H1 (cell line): ENCODE results near the gene ADRA2B. TPM values are rescaled to one million over a fixed set of nuclear protein-coding genes. Genes with fewer than 3 reads are reported as not detected.
"Not testable (repeated sequence)": the region's sequence is repeated elsewhere in the genome, so short reads cannot be mapped to it uniquely, and the experiment has no call there.

Source experiments
- CTCF ChIA-PET: fragments of 300-600 bp; sonication (Branson Sonifier 250); formaldehyde crosslinking; loops from one replicate; lab custom pipeline; 2021; ENCODE audit not compliant: partially characterized antibody; lab: Charles Lee
- POLR2A ChIA-PET: fragments of 300-600 bp; sonication (Branson Sonifier 250); formaldehyde crosslinking; loops from one replicate; lab custom pipeline; 2021; ENCODE audit warnings: inconsistent platforms; ENCODE audit not compliant: partially characterized antibody; lab: Charles Lee
- DNase-seq, 2 experiments: peaks; one replicate each; pipeline versions ENCODE4 v3.0.0 to v3.0.0-alpha.2; 2010 to 2022; ENCODE audit warnings: low spot score in 2 of 2, low read depth in 1 of 2, mixed read lengths in 1 of 2
- FAIRE-seq: peaks from 2 replicates; lab custom pipeline; 2011; peaks lifted over from hg19 to GRCh38; lab: Jason Lieb, UNC
- H2AFZ ChIP-seq: 2 replicates; pipeline ENCODE4 v1.8.1; 2012; ENCODE audit warnings: low read length, inconsistent platforms
- H2AK5ac ChIP-seq: 2 replicates; pipeline ENCODE4 v1.6.1; 2013; ENCODE audit warnings: low read depth, low read length
- H2BK120ac ChIP-seq: replicated peaks from 2 replicates; pipeline ENCODE3; 2013; ENCODE audit warnings: low read depth, low read length, inconsistent platforms
- H2BK12ac ChIP-seq: 2 replicates; pipeline ENCODE4 v1.6.1; 2013; ENCODE audit warnings: low read depth, low read length
- H2BK15ac ChIP-seq: 2 replicates; pipeline ENCODE4 v1.6.1; 2013; ENCODE audit warnings: low read length
- H2BK20ac ChIP-seq: 2 replicates; pipeline ENCODE4 v1.6.1; 2013; ENCODE audit warnings: low read length
- H2BK5ac ChIP-seq: 2 replicates; pipeline ENCODE4 v1.6.1; 2013; ENCODE audit warnings: low read depth, low read length
- H3K14ac ChIP-seq: 2 replicates; pipeline ENCODE4 v1.6.1; 2013; ENCODE audit warnings: inconsistent platforms; ENCODE audit not compliant: insufficient read length
- H3K18ac ChIP-seq: 2 replicates; pipeline ENCODE4 v1.6.1; 2013; ENCODE audit warnings: low read length; ENCODE audit errors: extremely low read depth
- H3K23ac ChIP-seq: 2 replicates; pipeline ENCODE4 v1.6.1; 2013; ENCODE audit warnings: inconsistent platforms; ENCODE audit not compliant: insufficient read length
- H3K23me2 ChIP-seq: 2 replicates; pipeline ENCODE4 v1.6.1; 2013; ENCODE audit warnings: low read depth, low read length
- H3K27ac ChIP-seq: 2 replicates; pipeline ENCODE4 v1.6.1; 2011; ENCODE audit warnings: low read depth, low read length, inconsistent platforms
- H3K27me3 ChIP-seq, 4 experiments: replicated peaks in 1 of 4; 1 replicate in 1 of 4; 2 replicates in 3 of 4; pipeline versions ENCODE4 v1.6.1 to v1.8.1; 2011 to 2013; ENCODE audit warnings: low read length in 3 of 4, mild to moderate bottlenecking in 3 of 4, inconsistent platforms in 2 of 4, mixed read lengths in 2 of 4, moderate library complexity in 1 of 4; ENCODE audit not compliant: control insufficient read depth in 3 of 4, insufficient read depth in 3 of 4; ENCODE audit errors: extremely low read depth in 1 of 4
- H3K36me3 ChIP-seq, 4 experiments: 2 replicates each; pipeline versions ENCODE4 v1.6.1 to v1.8.1; 2011 to 2013; ENCODE audit warnings: mild to moderate bottlenecking in 4 of 4, low read length in 3 of 4, moderate library complexity in 2 of 4, control low read depth in 1 of 4, inconsistent platforms in 1 of 4; ENCODE audit not compliant: insufficient read depth in 4 of 4, control insufficient read depth in 2 of 4
- H3K4ac ChIP-seq: replicated peaks from 2 replicates; pipeline ENCODE3; 2013; ENCODE audit warnings: low read length, low read depth, mixed read lengths, inconsistent platforms; ENCODE audit not compliant: insufficient read length
- H3K4me1 ChIP-seq, 4 experiments: replicated peaks in 1 of 4; 1 replicate in 1 of 4; 2 replicates in 3 of 4; pipeline versions ENCODE4 v1.6.1 to v1.8.1; 2011 to 2013; ENCODE audit warnings: low read length in 3 of 4, inconsistent platforms in 2 of 4, mixed read lengths in 1 of 4; ENCODE audit not compliant: insufficient read depth in 4 of 4, control insufficient read depth in 3 of 4
- H3K4me2 ChIP-seq, 2 experiments: 2 replicates each; pipeline versions ENCODE4 v1.6.1 to v1.8.1; 2011 to 2013; ENCODE audit warnings: low read depth in 2 of 2, low read length in 2 of 2, control low read depth in 1 of 2, inconsistent platforms in 1 of 2, mild to moderate bottlenecking in 1 of 2; ENCODE audit not compliant: insufficient read depth in 1 of 2
- H3K4me3 ChIP-seq, 4 experiments: fragments of 200-600, 300-600 bp in 1 of 4; sonication (generic), shearing (Covaris generic), sonication (Bioruptor Twin) in 1 of 4; 2 replicates each; pipeline versions ENCODE4 v1.5.1 to v1.8.1; 2011 to 2016; ENCODE audit warnings: low read length in 4 of 4, low read depth in 3 of 4, control low read depth in 2 of 4, inconsistent platforms in 2 of 4, mild to moderate bottlenecking in 2 of 4, mixed read lengths in 1 of 4, moderate library complexity in 1 of 4; ENCODE audit not compliant: insufficient read depth in 2 of 4; ENCODE audit errors: extremely low read depth in 1 of 4
- H3K56ac ChIP-seq: replicated peaks from 2 replicates; pipeline ENCODE3; 2013; ENCODE audit warnings: low read depth, mild to moderate bottlenecking, mixed read lengths, low read length, inconsistent platforms; ENCODE audit not compliant: insufficient read length
- H3K79me1 ChIP-seq: 2 replicates; pipeline ENCODE4 v1.6.1; 2013; ENCODE audit warnings: low read depth, low read length, control low read depth
- H3K79me2 ChIP-seq, 2 experiments: 2 replicates each; pipeline versions ENCODE4 v1.6.1 to v1.8.1; 2012 to 2013; ENCODE audit warnings: low read length in 2 of 2, mild to moderate bottlenecking in 2 of 2, inconsistent platforms in 1 of 2; ENCODE audit not compliant: insufficient read depth in 2 of 2, control insufficient read depth in 1 of 2
- H3K9ac ChIP-seq, 4 experiments: replicated peaks in 1 of 4; 1 replicate in 1 of 4; 2 replicates in 3 of 4; pipeline versions ENCODE4 v1.6.1 to v1.8.1; 2011 to 2013; ENCODE audit warnings: low read depth in 3 of 4, low read length in 3 of 4, control low read depth in 2 of 4, mild to moderate bottlenecking in 2 of 4, moderate library complexity in 2 of 4, inconsistent platforms in 1 of 4; ENCODE audit errors: extremely low read depth in 1 of 4
- H3K9me3 ChIP-seq, 2 experiments: 2 replicates each; pipeline versions ENCODE4 v1.6.1 to v1.8.1; 2012 to 2013; ENCODE audit warnings: mild to moderate bottlenecking in 2 of 2, moderate library complexity in 2 of 2, control low read depth in 1 of 2, inconsistent platforms in 1 of 2, low read depth in 1 of 2, low read length in 1 of 2, mixed read lengths in 1 of 2; ENCODE audit not compliant: insufficient read depth in 2 of 2
- H4K20me1 ChIP-seq, 2 experiments: replicated peaks in 1 of 2; 2 replicates each; pipeline versions ENCODE3 to v1.8.1; 2011 to 2013; ENCODE audit warnings: inconsistent platforms in 2 of 2, low read length in 2 of 2, mild to moderate bottlenecking in 1 of 2; ENCODE audit not compliant: insufficient read depth in 2 of 2, control insufficient read depth in 1 of 2
- H4K5ac ChIP-seq: 2 replicates; pipeline ENCODE4 v1.6.1; 2013; ENCODE audit warnings: low read length, low read depth, mixed read lengths, inconsistent platforms; ENCODE audit not compliant: insufficient read length
- H4K8ac ChIP-seq: 2 replicates; pipeline ENCODE4 v1.8.0; 2013; ENCODE audit warnings: mild to moderate bottlenecking, moderate library complexity, low read length, inconsistent platforms; ENCODE audit not compliant: insufficient read depth; ENCODE audit errors: extremely low read depth
- H4K91ac ChIP-seq: replicated peaks from 2 replicates; pipeline ENCODE3; 2013; ENCODE audit warnings: low read length, mixed read lengths, inconsistent platforms; ENCODE audit not compliant: insufficient read length
- ATF2 ChIP-seq: IDR thresholded peaks from 2 replicates; pipeline ENCODE4 v1.6.1; 2012; ENCODE audit warnings: low read length, inconsistent platforms
- CHD1 ChIP-seq: IDR thresholded peaks from 2 replicates; pipeline ENCODE4 v1.6.1; 2012; ENCODE audit warnings: low read depth, low read length, improper control_type of control experiment
- MAX ChIP-seq: IDR thresholded peaks from 2 replicates; pipeline ENCODE4 v1.6.1; 2012; ENCODE audit warnings: inconsistent platforms
- SP4 ChIP-seq: IDR thresholded peaks from 2 replicates; pipeline ENCODE4 v1.6.1; 2012; ENCODE audit warnings: low read length, inconsistent platforms
- WGBS, 2 experiments: shearing (Covaris generic) in 1 of 2; methylation state at CpG; one replicate each; pipeline versions ENCODE4 v1.1.6 to v1.1.7; 2013 to 2015; ENCODE audit warnings: low lambda C conversion rate in 2 of 2, mixed read lengths in 2 of 2, inconsistent platforms in 1 of 2, low coverage in 1 of 2, missing lambda C conversion rate in 1 of 2; ENCODE audit not compliant: insufficient replicate concordance in 2 of 2, insufficient coverage in 1 of 2, insufficient read length in 1 of 2; ENCODE audit errors: extremely low coverage in 1 of 2, missing lambda C conversion rate in 1 of 2; 5-methylcytosine and 5-hydroxymethylcytosine counted together
- polyA plus RNA-seq, 7 experiments: library from polyadenylated mRNA; depleted of rRNA in 3 of 7; stranded (reverse) in 5 of 7; unstranded in 2 of 7; fragments of >200 nt in 5 of 7; fragments of 200-250 nt in 2 of 7; gene quantifications; 1 replicate in 5 of 7; 2 replicates in 1 of 7; 4 replicates in 1 of 7; pipeline versions ENCODE4 v1.2.1 to v1.2.3, GENCODE V29; 2011 to 2013; ENCODE audit warnings: missing spikeins in 2 of 7, mixed read lengths in 2 of 7
- total RNA-seq: library from RNA; stranded (reverse); fragmentation: NEBNext Ultra II Directional; extraction: Animal tissue kit (Norgen Biotek cat#: 25700); gene quantifications from 2 replicates; pipeline ENCODE4 v1.2.1, GENCODE V29; 2021

Gene ADRA2B
- total and polyA plus RNA-seq, 2 of the 8 experiments (the other 6 are each of a cell fraction or from before 2014, with no cell fraction given), result 5.8 to 6.5 TPM

GRCh38 chr2:96161898-96162297, 45.5 kb upstream of the ADRA2B start (continued):
- TF ChIP-seq ATF2, result no peak
- no peak for TF ChIP-seq CHD1
- no peak for TF ChIP-seq SP4
- TF ChIP-seq MAX, result no peak

GRCh38 chr2:96160366-96160765, 44.0 kb upstream of the ADRA2B start:
- H4K20me1 ChIP-seq, DNase-seq, H3K18ac ChIP-seq, H3K9ac ChIP-seq, H2AFZ ChIP-seq, FAIRE-seq, H3K23me2 ChIP-seq, H2AK5ac ChIP-seq, H3K23ac ChIP-seq, H3K4me1 ChIP-seq, H3K4me3 ChIP-seq, H3K27ac ChIP-seq, H3K79me1 ChIP-seq, H3K79me2 ChIP-seq, H4K5ac ChIP-seq, H2BK5ac ChIP-seq, H3K4me2 ChIP-seq, H4K8ac ChIP-seq, H2BK15ac ChIP-seq, H4K91ac ChIP-seq, H3K9me3 ChIP-seq, POLR2A ChIA-PET, H2BK20ac ChIP-seq, H2BK120ac ChIP-seq, H3K56ac ChIP-seq, H2BK12ac ChIP-seq, H3K36me3 ChIP-seq, H3K27me3 ChIP-seq, H3K4ac ChIP-seq, H3K14ac ChIP-seq: not testable (repeated sequence)
- CTCF ChIA-PET, result interaction anchor here (0.7 to 3.1 kb wide), 5 partner anchors 14 to 155 kb away, joined by 3 to 15 read pairs (median 9); partner anchors contain the start of gene ASTL
- WGBS, 2 experiments, result 93% methylated on average over 5 of the region's 5 CpGs; no CpG with 5 or more reads in 1 of the 2 experiments
